ENCODE data around the gene ADAMTSL3.
"Not testable (repeated sequence)": the region's sequence is repeated elsewhere in the genome, so short reads cannot be mapped to it uniquely, and the experiment has no call there.

Gene ADAMTSL3

DNA sequence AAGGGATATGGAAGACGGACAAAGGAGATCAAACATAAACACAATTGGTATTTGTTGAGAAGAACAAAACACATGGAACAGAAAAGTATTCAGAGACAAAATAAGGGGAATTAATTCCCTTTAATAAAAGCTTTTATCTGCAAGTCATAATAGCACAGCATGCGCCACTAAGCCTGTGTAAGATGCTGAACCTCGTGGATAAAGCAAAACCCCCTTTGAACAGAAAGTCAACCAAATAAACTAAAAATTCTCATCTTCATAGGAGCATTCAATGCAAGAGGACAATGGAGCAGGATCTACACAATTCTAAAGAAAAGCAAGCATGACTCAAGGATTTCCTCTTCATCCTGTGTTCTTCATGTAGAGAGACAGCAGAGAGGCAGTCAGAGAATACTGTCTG, 307.4 kb downstream of the ADAMTSL3 start:
- Histone ChIP-seq H3K27ac (ENCODE audit: low read length) (no peak overlapping the region), H3K27me3 (ENCODE audit: low read depth, low read length) (no peaks in the 10 kb centered on the region), H3K9me3 (ENCODE audit: control insufficient read depth in 1 of 2, low read length in 2 of 2) (no peaks in the 10 kb centered on the region), H3K4me1 (ENCODE audit: control insufficient read depth in 1 of 2, insufficient read depth in 2 of 2, low read length in 2 of 2) (no peaks in the 10 kb centered on the region), H3K4me3 (ENCODE audit: low read depth in 1 of 2, low read length in 2 of 2) (no peak overlapping the region), H3K36me3 (ENCODE audit: control insufficient read depth in 1 of 2, insufficient read depth in 2 of 2, low read length in 2 of 2) (no peaks in the 10 kb centered on the region)

DNA sequence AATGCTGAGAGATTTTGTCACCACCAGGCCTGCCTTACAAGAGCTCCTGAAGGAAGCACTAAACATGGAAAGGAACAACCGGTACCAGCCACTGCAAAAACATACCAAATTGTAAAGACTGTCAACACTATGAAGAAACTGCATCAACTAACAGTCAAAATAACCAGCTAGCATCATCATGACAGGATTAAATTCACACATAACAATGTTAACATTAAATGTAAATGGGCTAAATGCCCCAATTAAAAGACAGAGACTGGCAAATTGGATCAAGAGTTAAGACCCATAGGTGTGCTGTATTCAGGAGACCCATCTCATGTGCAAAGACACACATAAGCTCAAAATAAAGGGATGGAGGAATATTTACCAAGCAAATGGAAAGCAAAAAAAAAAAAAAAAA, 311.0 kb downstream of the ADAMTSL3 start:
- H3K27me3 ChIP-seq (ENCODE audit: low read depth, low read length); H3K4me3 ChIP-seq (ENCODE audit: low read depth in 1 of 2, low read length in 2 of 2); H3K27ac ChIP-seq (ENCODE audit: low read length); H3K9me3 ChIP-seq (ENCODE audit: control insufficient read depth in 1 of 2, low read length in 2 of 2); H3K36me3 ChIP-seq (ENCODE audit: control insufficient read depth in 1 of 2, insufficient read depth in 2 of 2, low read length in 2 of 2); H3K4me1 ChIP-seq (ENCODE audit: control insufficient read depth in 1 of 2, insufficient read depth in 2 of 2, low read length in 2 of 2): not testable (repeated sequence)

DNA sequence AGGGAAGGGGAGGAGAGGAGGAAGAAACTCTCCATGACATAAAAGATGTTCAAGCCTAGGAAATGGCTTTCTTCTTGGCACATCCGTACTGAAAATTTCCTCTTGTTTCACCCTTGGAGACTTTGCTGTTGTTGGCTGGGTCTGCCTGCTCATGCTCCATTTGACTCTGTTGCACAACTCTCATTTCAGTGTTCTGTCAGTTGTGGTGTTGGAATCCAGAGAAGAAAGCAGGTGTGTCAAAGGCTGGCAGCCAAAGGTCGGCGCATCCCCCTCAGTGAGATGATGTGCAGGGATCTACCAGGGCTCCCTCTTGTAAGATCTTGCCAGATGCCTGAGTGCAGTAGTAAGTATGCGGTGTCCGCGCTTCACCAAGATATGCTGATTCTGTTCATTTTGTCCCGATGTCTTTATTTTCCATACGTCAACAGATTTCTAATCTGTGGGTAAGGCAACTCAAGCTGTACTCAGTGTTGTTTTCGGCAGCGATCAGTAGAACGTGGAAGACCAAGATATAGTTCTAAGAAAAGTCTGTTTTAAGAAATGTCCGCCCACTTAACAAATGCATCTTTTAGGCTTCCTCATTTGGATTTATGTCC, 316.5 kb downstream of the ADAMTSL3 start:
- Histone ChIP-seq H3K27ac (ENCODE audit: low read length) (no peak overlapping the region), H3K4me3 (ENCODE audit: low read depth in 1 of 2, low read length in 2 of 2) (no peak overlapping the region), H3K27me3 (ENCODE audit: low read depth, low read length) (no peaks in the 10 kb centered on the region), H3K36me3 (ENCODE audit: control insufficient read depth in 1 of 2, insufficient read depth in 2 of 2, low read length in 2 of 2) (no peaks in the 10 kb centered on the region), H3K4me1 (ENCODE audit: control insufficient read depth in 1 of 2, insufficient read depth in 2 of 2, low read length in 2 of 2) (no peaks in the 10 kb centered on the region), H3K9me3 (ENCODE audit: control insufficient read depth in 1 of 2, low read length in 2 of 2) (no peaks in the 10 kb centered on the region)

DNA sequence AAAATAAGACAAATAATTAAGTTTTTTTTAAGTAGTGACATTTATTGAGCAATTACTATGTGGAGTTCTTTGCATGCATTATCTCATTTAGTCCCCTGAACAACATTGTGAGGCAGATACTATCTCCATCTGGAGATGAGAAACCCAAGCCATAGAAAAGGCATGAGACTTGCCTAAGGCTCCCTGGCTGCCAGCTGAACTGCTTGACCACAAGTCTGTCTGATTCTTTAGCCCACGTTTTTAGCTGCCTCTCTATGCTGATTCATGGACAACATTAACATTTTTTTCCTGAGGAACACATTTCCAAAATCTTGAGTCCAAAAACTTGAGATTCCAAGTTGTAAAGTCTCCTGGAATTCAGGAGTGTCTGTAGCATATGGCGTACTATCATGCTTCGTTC, 318.1 kb downstream of the ADAMTSL3 start:
- no peak overlapping the region for H3K4me3 ChIP-seq (ENCODE audit: low read depth in 1 of 2, low read length in 2 of 2)
- H3K27ac ChIP-seq (ENCODE audit: low read length), result no peak overlapping the region
- peaks cover 0 to 3% of the 10 kb centered on the region in 2 donors for H3K9me3 ChIP-seq (ENCODE audit: control insufficient read depth in 1 of 2, low read length in 2 of 2)
- no peaks in the 10 kb centered on the region for H3K36me3 ChIP-seq (ENCODE audit: control insufficient read depth in 1 of 2, insufficient read depth in 2 of 2, low read length in 2 of 2)
- no peaks in the 10 kb centered on the region for H3K4me1 ChIP-seq (ENCODE audit: control insufficient read depth in 1 of 2, insufficient read depth in 2 of 2, low read length in 2 of 2)
- no peaks in the 10 kb centered on the region for H3K27me3 ChIP-seq (ENCODE audit: low read depth, low read length)

DNA sequence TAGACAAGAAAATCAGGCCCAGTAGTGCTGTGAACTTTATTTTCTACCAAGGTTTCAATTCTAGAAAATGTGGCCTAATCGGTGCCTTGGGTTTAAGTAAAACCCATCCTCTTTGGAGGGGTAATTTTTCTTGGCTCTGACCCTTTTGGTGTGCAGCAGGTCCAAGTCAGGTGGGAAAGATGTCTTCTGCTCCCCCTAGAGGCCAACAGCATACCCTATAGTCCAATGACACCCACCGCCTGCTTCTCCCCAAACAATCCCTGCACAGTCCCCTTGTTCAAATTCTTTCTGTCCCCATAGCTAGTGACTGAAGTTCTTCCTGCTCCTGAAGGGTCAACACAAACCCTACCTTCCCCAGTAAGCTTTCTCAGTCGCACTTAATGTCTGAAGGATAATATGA, 319.9 kb downstream of the ADAMTSL3 start:
- Histone ChIP-seq H3K4me1 (ENCODE audit: control insufficient read depth in 1 of 2, insufficient read depth in 2 of 2, low read length in 2 of 2) (no peaks in the 10 kb centered on the region), H3K27ac (ENCODE audit: low read length) (no peak overlapping the region), H3K4me3 (ENCODE audit: low read depth in 1 of 2, low read length in 2 of 2) (no peak overlapping the region), H3K36me3 (ENCODE audit: control insufficient read depth in 1 of 2, insufficient read depth in 2 of 2, low read length in 2 of 2) (no peaks in the 10 kb centered on the region), H3K9me3 (ENCODE audit: control insufficient read depth in 1 of 2, low read length in 2 of 2) (peaks cover 0 to 4% of the 10 kb centered on the region in 2 donors), H3K27me3 (ENCODE audit: low read depth, low read length) (no peaks in the 10 kb centered on the region)

DNA sequence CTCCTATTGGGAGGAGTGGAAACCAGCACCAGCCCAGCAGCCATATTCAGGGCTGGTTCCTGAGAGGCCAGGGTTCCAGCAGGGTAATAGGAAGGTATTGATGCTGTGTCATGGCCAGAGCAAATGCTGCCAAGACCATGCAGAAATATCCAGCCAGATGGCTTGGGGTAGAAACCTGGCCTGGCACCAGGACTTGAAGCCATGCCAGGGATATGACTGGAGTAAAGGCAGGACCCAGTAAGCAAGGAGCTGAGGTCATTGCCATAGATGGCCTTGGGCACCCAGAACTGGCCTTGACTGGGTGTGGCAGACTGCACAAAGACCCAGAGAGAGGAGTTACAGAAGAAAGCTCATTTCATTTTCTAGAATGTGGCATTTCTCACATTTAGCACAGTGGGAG, 324.1 kb downstream of the ADAMTSL3 start:
- H3K27me3 ChIP-seq (ENCODE audit: low read depth, low read length), result no peaks in the 10 kb centered on the region
- H3K27ac ChIP-seq (ENCODE audit: low read length), result no peak overlapping the region
- peaks cover 0 to 4% of the 10 kb centered on the region in 2 donors for H3K9me3 ChIP-seq (ENCODE audit: control insufficient read depth in 1 of 2, low read length in 2 of 2)
- no peaks in the 10 kb centered on the region for H3K4me1 ChIP-seq (ENCODE audit: control insufficient read depth in 1 of 2, insufficient read depth in 2 of 2, low read length in 2 of 2)
- H3K36me3 ChIP-seq (ENCODE audit: control insufficient read depth in 1 of 2, insufficient read depth in 2 of 2, low read length in 2 of 2), result peaks cover 0 to 7% of the 10 kb centered on the region in 2 donors
- H3K4me3 ChIP-seq (ENCODE audit: low read depth in 1 of 2, low read length in 2 of 2), result no peak overlapping the region

DNA sequence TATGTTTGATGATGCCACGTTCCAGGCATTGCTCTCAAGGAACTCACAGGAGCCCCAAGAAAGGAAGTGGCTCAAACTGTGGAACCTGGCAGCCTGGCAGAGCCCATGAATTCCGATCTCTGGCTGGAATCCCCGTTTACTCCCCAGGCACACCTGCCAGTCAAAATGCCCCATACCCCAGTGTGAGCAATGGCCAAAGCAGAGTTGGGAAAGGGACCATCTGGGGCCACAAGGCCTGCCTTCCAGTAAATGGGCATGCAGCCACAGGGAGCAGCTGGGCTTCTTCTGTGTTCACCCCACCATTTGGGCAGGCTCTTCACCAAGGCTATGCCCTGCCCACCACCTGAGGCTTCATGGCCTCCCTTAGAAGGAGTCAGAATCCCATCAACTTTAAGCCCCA, 324.7 kb downstream of the ADAMTSL3 start:
- H3K36me3 ChIP-seq (ENCODE audit: control insufficient read depth in 1 of 2, insufficient read depth in 2 of 2, low read length in 2 of 2), result peaks cover 0 to 7% of the 10 kb centered on the region in 2 donors
- no peak overlapping the region for H3K4me3 ChIP-seq (ENCODE audit: low read depth in 1 of 2, low read length in 2 of 2)
- peaks cover 0 to 4% of the 10 kb centered on the region in 2 donors for H3K9me3 ChIP-seq (ENCODE audit: control insufficient read depth in 1 of 2, low read length in 2 of 2)
- no peaks in the 10 kb centered on the region for H3K27me3 ChIP-seq (ENCODE audit: low read depth, low read length)
- no peaks in the 10 kb centered on the region for H3K4me1 ChIP-seq (ENCODE audit: control insufficient read depth in 1 of 2, insufficient read depth in 2 of 2, low read length in 2 of 2)
- H3K27ac ChIP-seq (ENCODE audit: low read length), result no peak overlapping the region

DNA sequence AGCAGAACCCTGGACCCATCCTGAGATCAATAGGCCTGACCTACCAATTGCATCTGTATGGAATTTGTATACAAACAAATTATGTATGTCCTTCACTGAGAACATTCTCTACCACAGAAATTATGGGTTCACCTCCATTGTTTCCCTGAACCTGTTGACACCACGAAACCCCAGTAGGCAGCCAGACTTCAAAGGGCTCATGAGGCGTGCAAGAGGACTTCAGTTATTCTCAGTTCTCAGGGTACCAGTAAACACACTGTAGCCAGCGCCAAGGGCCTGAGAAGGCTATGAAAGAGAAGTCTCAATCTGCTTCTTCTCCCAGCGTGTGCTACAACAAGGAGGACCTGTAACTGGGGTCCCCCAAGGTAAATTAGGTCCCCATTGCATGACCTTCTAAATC, 326.7 kb downstream of the ADAMTSL3 start:
- peaks cover 0 to 7% of the 10 kb centered on the region in 2 donors for H3K36me3 ChIP-seq (ENCODE audit: control insufficient read depth in 1 of 2, insufficient read depth in 2 of 2, low read length in 2 of 2)
- H3K4me3 ChIP-seq (ENCODE audit: low read depth in 1 of 2, low read length in 2 of 2), result no peak overlapping the region
- H3K27me3 ChIP-seq (ENCODE audit: low read depth, low read length), result no peaks in the 10 kb centered on the region
- H3K4me1 ChIP-seq (ENCODE audit: control insufficient read depth in 1 of 2, insufficient read depth in 2 of 2, low read length in 2 of 2), result no peaks in the 10 kb centered on the region
- peaks cover 0 to 4% of the 10 kb centered on the region in 2 donors for H3K9me3 ChIP-seq (ENCODE audit: control insufficient read depth in 1 of 2, low read length in 2 of 2)
- no peak overlapping the region for H3K27ac ChIP-seq (ENCODE audit: low read length)

DNA sequence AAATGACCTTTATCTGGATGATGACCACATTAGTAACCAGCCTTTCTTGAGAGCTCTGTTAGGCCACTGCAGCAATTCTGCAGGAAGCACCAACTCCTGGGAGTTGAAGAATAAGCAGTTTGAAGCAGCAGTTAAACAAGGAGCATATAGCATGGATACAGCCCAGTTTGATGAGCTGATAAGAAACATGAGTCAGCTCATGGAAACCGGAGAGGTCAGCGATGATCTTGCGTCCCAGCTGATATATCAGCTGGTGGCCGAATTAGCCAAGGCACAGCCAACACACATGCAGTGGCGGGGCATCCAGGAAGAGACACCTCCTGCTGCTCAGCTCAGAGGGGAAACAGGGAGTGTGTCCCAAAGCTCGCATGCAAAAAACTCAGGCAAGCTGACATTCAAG, 328.8 kb downstream of the ADAMTSL3 start:
- no peaks in the 10 kb centered on the region for H3K4me1 ChIP-seq (ENCODE audit: control insufficient read depth in 1 of 2, insufficient read depth in 2 of 2, low read length in 2 of 2)
- H3K27me3 ChIP-seq (ENCODE audit: low read depth, low read length), result no peaks in the 10 kb centered on the region
- no peaks in the 10 kb centered on the region for H3K9me3 ChIP-seq (ENCODE audit: control insufficient read depth in 1 of 2, low read length in 2 of 2)
- H3K4me3 ChIP-seq (ENCODE audit: low read depth in 1 of 2, low read length in 2 of 2), result no peak overlapping the region
- H3K27ac ChIP-seq (ENCODE audit: low read length), result no peak overlapping the region
- peaks cover 0 to 7% of the 10 kb centered on the region in 2 donors for H3K36me3 ChIP-seq (ENCODE audit: control insufficient read depth in 1 of 2, insufficient read depth in 2 of 2, low read length in 2 of 2)

DNA sequence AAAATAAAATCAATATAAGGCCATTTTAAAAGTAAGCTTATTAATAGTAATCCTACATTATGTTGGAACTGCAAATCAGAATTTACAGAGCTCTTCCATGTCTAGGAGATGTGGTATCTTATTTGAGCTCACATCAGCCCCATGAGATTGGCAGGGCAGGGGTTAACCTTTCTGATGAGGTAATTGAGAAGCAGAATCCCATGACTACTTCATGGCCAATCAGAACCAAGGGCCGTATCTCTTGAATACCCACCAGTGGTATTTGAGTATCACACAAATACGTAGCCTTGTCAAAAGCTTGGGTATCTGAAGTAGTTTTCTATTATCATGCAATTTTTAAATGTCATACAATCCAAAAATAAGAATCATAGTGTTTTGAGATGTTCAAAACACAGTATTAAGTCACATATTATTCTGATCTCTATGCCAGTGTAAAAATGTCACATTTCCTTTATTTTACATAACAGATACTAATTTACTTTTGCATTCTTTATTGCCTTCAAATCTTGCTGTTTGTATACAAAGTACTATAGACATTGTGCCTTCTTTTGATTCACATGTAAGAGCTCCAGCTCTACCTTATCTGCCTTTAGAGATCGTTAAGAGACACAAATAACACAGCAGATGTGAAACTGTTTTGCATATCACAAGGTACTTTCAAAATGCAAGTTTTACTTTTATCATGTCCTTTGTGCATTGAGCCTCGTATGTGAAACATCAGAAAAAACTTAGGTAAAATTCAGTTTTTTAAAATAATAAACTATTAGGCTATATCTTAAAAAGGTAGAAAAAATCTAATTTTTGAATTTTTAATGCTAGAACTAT, 329.9 kb downstream of the ADAMTSL3 start:
- Histone ChIP-seq H3K9me3 (ENCODE audit: control insufficient read depth in 1 of 2, low read length in 2 of 2) (no peaks in the 10 kb centered on the region), H3K36me3 (ENCODE audit: control insufficient read depth in 1 of 2, insufficient read depth in 2 of 2, low read length in 2 of 2) (peaks cover 0 to 7% of the 10 kb centered on the region in 2 donors), H3K27ac (ENCODE audit: low read length) (no peak overlapping the region), H3K4me3 (ENCODE audit: low read depth in 1 of 2, low read length in 2 of 2) (no peak overlapping the region), H3K4me1 (ENCODE audit: control insufficient read depth in 1 of 2, insufficient read depth in 2 of 2, low read length in 2 of 2) (no peaks in the 10 kb centered on the region), H3K27me3 (ENCODE audit: low read depth, low read length) (no peaks in the 10 kb centered on the region)

DNA sequence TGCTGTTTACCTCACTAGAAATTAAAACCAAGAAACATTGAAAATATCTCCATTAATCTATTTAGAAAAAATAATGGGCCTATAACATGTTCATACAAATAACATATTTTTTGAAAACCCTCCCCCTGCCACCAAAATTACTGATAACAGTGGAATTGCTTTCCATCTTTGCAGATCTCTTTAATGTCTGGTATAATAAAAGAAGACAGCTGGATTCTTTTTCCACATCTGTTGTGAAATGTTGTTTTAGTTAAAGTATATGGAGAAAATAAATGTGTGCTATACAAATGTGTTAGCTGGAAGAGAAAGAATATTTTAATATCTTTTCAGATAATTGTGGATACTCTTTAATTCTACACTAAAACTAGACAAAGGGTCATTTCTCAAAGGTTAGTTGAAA, 330.7 kb downstream of the ADAMTSL3 start:
- Histone ChIP-seq H3K27ac (ENCODE audit: low read length) (no peak overlapping the region), H3K9me3 (ENCODE audit: control insufficient read depth in 1 of 2, low read length in 2 of 2) (no peaks in the 10 kb centered on the region), H3K4me3 (ENCODE audit: low read depth in 1 of 2, low read length in 2 of 2) (no peak overlapping the region), H3K27me3 (ENCODE audit: low read depth, low read length) (no peaks in the 10 kb centered on the region), H3K4me1 (ENCODE audit: control insufficient read depth in 1 of 2, insufficient read depth in 2 of 2, low read length in 2 of 2) (no peaks in the 10 kb centered on the region), H3K36me3 (ENCODE audit: control insufficient read depth in 1 of 2, insufficient read depth in 2 of 2, low read length in 2 of 2) (peaks cover 0 to 7% of the 10 kb centered on the region in 2 donors)

Measured in muscle layer of duodenum (tissue), 2 donors.